ENCODE results near the gene SENP1.

GRCh38 chr12:48077111-48077510, 28.8 kb downstream of the SENP1 start:
- no peak for TF ChIP-seq CTCF (IDR thresholded peaks at IDR 0.05)
- no peak for TF ChIP-seq POLR2A (IDR thresholded peaks at IDR 0.05)

Data from Peyer's patch (tissue), 4 donors.